ENCODE measurements around the gene TWIST2. TPM values are rescaled to one million over a fixed set of nuclear protein-coding genes. Genes with fewer than 3 reads are reported as not detected.
A peak's percentile ranks its signal among the peaks of the same experiment; 100 is the strongest.

TWIST2 gene
- polyA plus RNA-seq, 1 donor from 2014 or later = not detected

- H3K27ac Mint-ChIP-seq = no peak overlapping the region
- no peaks in the 10 kb centered on the region for H3K4me1 Mint-ChIP-seq
- H3K27me3 Mint-ChIP-seq = no peaks in the 10 kb centered on the region
- no peaks in the 10 kb centered on the region for H3K36me3 Mint-ChIP-seq
- H3K9me3 Mint-ChIP-seq = peaks cover 0 to 8% (median 4%) of the 10 kb centered on the region in 3 donors
- H3K4me3 Mint-ChIP-seq = no peak overlapping the region
Measured at GRCh38 chr2:238881353-238882081, 33.6 kb downstream of the TWIST2 start.

- peaks cover 0 to 2% (median 0%) of the 10 kb centered on the region in 3 donors for H3K9me3 Mint-ChIP-seq
- H3K4me1 Mint-ChIP-seq = no peaks in the 10 kb centered on the region
- no peak overlapping the region for H3K4me3 Mint-ChIP-seq
- H3K27ac Mint-ChIP-seq = no peak overlapping the region
- no peaks in the 10 kb centered on the region for H3K36me3 Mint-ChIP-seq
- H3K27me3 Mint-ChIP-seq = peaks cover 1% of the 10 kb centered on the region
Measured at GRCh38 chr2:238882082-238882755, 34.3 kb downstream of the TWIST2 start.

GRCh38 chr2:238883421-238883901 lies 35.6 kb downstream of the TWIST2 start:
- H3K27me3 Mint-ChIP-seq = peaks cover 2% of the 10 kb centered on the region
- H3K27ac Mint-ChIP-seq = no peak overlapping the region
- no peaks in the 10 kb centered on the region for H3K36me3 Mint-ChIP-seq
- peaks cover 0 to 3% (median 0%) of the 10 kb centered on the region in 3 donors for H3K9me3 Mint-ChIP-seq
- H3K4me3 Mint-ChIP-seq = no peak overlapping the region
- H3K4me1 Mint-ChIP-seq = no peaks in the 10 kb centered on the region

- Mint-ChIP-seq H3K27ac (no peak overlapping the region), H3K4me1 (no peaks in the 10 kb centered on the region), H3K36me3 (no peaks in the 10 kb centered on the region), H3K9me3 (peaks cover 0 to 3% (median 0%) of the 10 kb centered on the region in 3 donors), H3K27me3 (peaks cover 2% of the 10 kb centered on the region), H3K4me3 (no peak overlapping the region)
Measured at GRCh38 chr2:238884122-238884811, 36.4 kb downstream of the TWIST2 start.

GRCh38 chr2:238884812-238885408 lies 37.0 kb downstream of the TWIST2 start:
- no peaks in the 10 kb centered on the region for H3K4me1 Mint-ChIP-seq

GRCh38 chr2:238886453-238887094 lies 38.7 kb downstream of the TWIST2 start:
- Mint-ChIP-seq H3K4me3 (no peak overlapping the region), H3K36me3 (no peaks in the 10 kb centered on the region), H3K27me3 (peaks cover 2% of the 10 kb centered on the region), H3K4me1 (no peaks in the 10 kb centered on the region), H3K9me3 (peaks cover 0 to 3% (median 0%) of the 10 kb centered on the region in 3 donors), H3K27ac (no peak overlapping the region)

More at GRCh38 chr2:238884812-238885408, 37.0 kb downstream of the TWIST2 start:
- peak overlapping the region in 1 of 3 donors; percentile 1 for H3K27ac Mint-ChIP-seq
- peaks cover 0 to 3% (median 0%) of the 10 kb centered on the region in 3 donors for H3K9me3 Mint-ChIP-seq
- peaks cover 2% of the 10 kb centered on the region for H3K27me3 Mint-ChIP-seq
- no peak overlapping the region for H3K4me3 Mint-ChIP-seq
- H3K36me3 Mint-ChIP-seq = no peaks in the 10 kb centered on the region

- Mint-ChIP-seq H3K36me3 (no peaks in the 10 kb centered on the region), H3K27ac (peak overlapping the region in 1 of 3 donors; percentile 26), H3K4me1 (no peaks in the 10 kb centered on the region), H3K4me3 (no peak overlapping the region), H3K27me3 (peaks cover 2% of the 10 kb centered on the region), H3K9me3 (peaks cover 0 to 3% (median 0%) of the 10 kb centered on the region in 3 donors)
Measured at GRCh38 chr2:238887616-238888015, 39.7 kb downstream of the TWIST2 start.

GRCh38 chr2:238888781-238889180 lies 40.9 kb downstream of the TWIST2 start:
- Mint-ChIP-seq H3K4me3 (no peak overlapping the region), H3K4me1 (no peaks in the 10 kb centered on the region), H3K27ac (no peak overlapping the region), H3K36me3 (no peaks in the 10 kb centered on the region), H3K27me3 (peaks cover 2% of the 10 kb centered on the region), H3K9me3 (peaks cover 0 to 3% (median 0%) of the 10 kb centered on the region in 3 donors)

- H3K27ac Mint-ChIP-seq = no peak overlapping the region
- H3K27me3 Mint-ChIP-seq = peaks cover 2% of the 10 kb centered on the region
- no peaks in the 10 kb centered on the region for H3K36me3 Mint-ChIP-seq
- peaks cover 0 to 3% (median 0%) of the 10 kb centered on the region in 3 donors for H3K9me3 Mint-ChIP-seq
- no peak overlapping the region for H3K4me3 Mint-ChIP-seq
- no peaks in the 10 kb centered on the region for H3K4me1 Mint-ChIP-seq
Measured at GRCh38 chr2:238890131-238890530, 42.2 kb downstream of the TWIST2 start.

GRCh38 chr2:238890618-238891456 lies 43.0 kb downstream of the TWIST2 start:
- H3K4me1 Mint-ChIP-seq = no peaks in the 10 kb centered on the region
- no peak overlapping the region for H3K27ac Mint-ChIP-seq
- no peaks in the 10 kb centered on the region for H3K36me3 Mint-ChIP-seq
- no peak overlapping the region for H3K4me3 Mint-ChIP-seq
- peaks cover 0 to 3% (median 0%) of the 10 kb centered on the region in 3 donors for H3K9me3 Mint-ChIP-seq
- H3K27me3 Mint-ChIP-seq = peaks cover 2% of the 10 kb centered on the region

- H3K36me3 Mint-ChIP-seq = no peaks in the 10 kb centered on the region
- H3K27ac Mint-ChIP-seq = no peak overlapping the region
- peak overlapping the region in 1 of 4 donors; percentile 54 for H3K4me3 Mint-ChIP-seq
- H3K4me1 Mint-ChIP-seq = no peaks in the 10 kb centered on the region
- peaks cover 2% of the 10 kb centered on the region for H3K27me3 Mint-ChIP-seq
- peaks cover 0 to 3% (median 0%) of the 10 kb centered on the region in 3 donors for H3K9me3 Mint-ChIP-seq
Measured at GRCh38 chr2:238891457-238892203, 43.7 kb downstream of the TWIST2 start.

GRCh38 chr2:238892204-238892500 lies 44.3 kb downstream of the TWIST2 start:
- Mint-ChIP-seq H3K9me3 (peaks cover 0 to 3% (median 0%) of the 10 kb centered on the region in 3 donors), H3K4me1 (no peaks in the 10 kb centered on the region), H3K27me3 (peaks cover 1% of the 10 kb centered on the region), H3K36me3 (no peaks in the 10 kb centered on the region), H3K27ac (no peak overlapping the region), H3K4me3 (no peak overlapping the region)

- H3K27me3 Mint-ChIP-seq = no peaks in the 10 kb centered on the region
- H3K27ac Mint-ChIP-seq = no peak overlapping the region
- H3K4me3 Mint-ChIP-seq = no peak overlapping the region
- no peaks in the 10 kb centered on the region for H3K36me3 Mint-ChIP-seq
- peaks cover 0 to 3% (median 0%) of the 10 kb centered on the region in 3 donors for H3K9me3 Mint-ChIP-seq
- H3K4me1 Mint-ChIP-seq = no peaks in the 10 kb centered on the region
Measured at GRCh38 chr2:238892796-238893195, 44.9 kb downstream of the TWIST2 start.

Measured in IgD-negative memory B cell (primary cell).